Subcutaneous abdominal adipose tissue (tissue), 5 donors: ENCODE data around the gene HILPDA.
"Not testable (repeated sequence)": the region's sequence is repeated elsewhere in the genome, so short reads cannot be mapped to it uniquely, and the experiment has no call there.

Source experiments
- H3K27ac ChIP-seq: one replicate; pipeline ENCODE4 v1.7.0; 2013; ENCODE audit warnings: low read depth, mild to moderate bottlenecking, inconsistent platforms, low read length, moderate library complexity
- H3K27me3 ChIP-seq, 5 donors: one replicate each; pipeline ENCODE4 v1.7.0; 2013; ENCODE audit warnings: low read length in 5 of 5, inconsistent platforms in 1 of 5; ENCODE audit not compliant: control insufficient read depth in 5 of 5, insufficient read depth in 4 of 5
- H3K36me3 ChIP-seq, 5 donors: one replicate each; pipeline ENCODE4 v1.7.0; 2013; ENCODE audit warnings: low read length in 5 of 5; ENCODE audit not compliant: control insufficient read depth in 5 of 5, insufficient read depth in 5 of 5
- H3K4me1 ChIP-seq, 5 donors: one replicate each; pipeline ENCODE4 v1.7.0; 2013; ENCODE audit warnings: low read length in 5 of 5, mild to moderate bottlenecking in 3 of 5, moderate library complexity in 1 of 5; ENCODE audit not compliant: control insufficient read depth in 5 of 5, insufficient read depth in 5 of 5
- H3K4me3 ChIP-seq, 5 donors: one replicate each; pipeline ENCODE4 v1.7.0; 2013; ENCODE audit warnings: low read length in 5 of 5, low read depth in 1 of 5
- H3K9ac ChIP-seq, 5 donors: one replicate each; pipeline ENCODE4 v1.7.0; 2013; ENCODE audit warnings: low read length in 5 of 5, mild to moderate bottlenecking in 4 of 5, moderate library complexity in 3 of 5
- H3K9me3 ChIP-seq, 5 donors: one replicate each; pipeline ENCODE4 v1.7.0; 2013; ENCODE audit warnings: low read length in 5 of 5; ENCODE audit not compliant: control insufficient read depth in 5 of 5
- donor health status: healthy.
- donor health status: healthy.
- donor health status: healthy.
- donor health status: healthy.
- donor health status: healthy.

The HILPDA gene

GRCh38 chr7:128459394-128459878, 3.8 kb downstream of the HILPDA start:
- peak overlapping the region; percentile 99 for H3K27ac ChIP-seq

GRCh38 chr7:128462460-128462859, 6.8 kb downstream of the HILPDA start:
- H3K4me3 ChIP-seq: no peak overlapping the region
- H3K4me1 ChIP-seq: peaks cover 2 to 36% (median 24%) of the 10 kb centered on the region in 5 donors
- no peak overlapping the region for H3K9ac ChIP-seq
- H3K27ac ChIP-seq: no peak overlapping the region
- peaks cover 0 to 8% (median 1%) of the 10 kb centered on the region in 5 donors for H3K36me3 ChIP-seq
- H3K9me3 ChIP-seq: no peaks in the 10 kb centered on the region
- no peaks in the 10 kb centered on the region for H3K27me3 ChIP-seq

More at GRCh38 chr7:128459394-128459878, 3.8 kb downstream of the HILPDA start:
- H3K4me1 ChIP-seq: peaks cover 4 to 58% (median 51%) of the 10 kb centered on the region in 5 donors
- no peaks in the 10 kb centered on the region for H3K27me3 ChIP-seq
- H3K4me3 ChIP-seq: peak overlapping the region in 3 of 5 donors; percentile 11 to 34 (median 23)
- peaks cover 0 to 11% (median 7%) of the 10 kb centered on the region in 5 donors for H3K36me3 ChIP-seq
- H3K9me3 ChIP-seq: no peaks in the 10 kb centered on the region
- peak overlapping the region in 2 of 5 donors; percentile 26 to 76 for H3K9ac ChIP-seq

- H3K4me1 ChIP-seq: peaks cover 0 to 28% (median 16%) of the 10 kb centered on the region in 5 donors
- H3K4me3 ChIP-seq, H3K36me3 ChIP-seq, H3K27ac ChIP-seq, H3K9me3 ChIP-seq, H3K9ac ChIP-seq, H3K27me3 ChIP-seq: not testable (repeated sequence)
These were observed 7.7 kb downstream of the HILPDA start for GRCh38 chr7:128463345-128463744.

- peaks cover 0 to 22% (median 11%) of the 10 kb centered on the region in 5 donors for H3K4me1 ChIP-seq
- not testable (repeated sequence) for H3K27ac ChIP-seq, H3K4me3 ChIP-seq, H3K36me3 ChIP-seq, H3K9ac ChIP-seq, H3K27me3 ChIP-seq, H3K9me3 ChIP-seq
These were observed 8.3 kb downstream of the HILPDA start for GRCh38 chr7:128463933-128464332.

GRCh38 chr7:128466871-128467270, 11.2 kb downstream of the HILPDA start:
- H3K27ac ChIP-seq, H3K9me3 ChIP-seq, H3K27me3 ChIP-seq, H3K4me1 ChIP-seq, H3K9ac ChIP-seq, H3K4me3 ChIP-seq, H3K36me3 ChIP-seq: not testable (repeated sequence)

- Histone ChIP-seq H3K36me3 (peaks cover 3 to 18% (median 10%) of the 10 kb centered on the region in 5 donors), H3K4me1 (peaks cover 3 to 13% (median 11%) of the 10 kb centered on the region in 5 donors), H3K27ac (peak within 1 kb of the TSS; percentile 90), H3K9ac (peak within 1 kb of the TSS in 4 of 5 donors; percentile 72 to 88 (median 84)), H3K4me3 (peak within 1 kb of the TSS; percentile 70 to 81 (median 74))
- H3K27me3 ChIP-seq, H3K9me3 ChIP-seq: not testable (repeated sequence)
These were observed 21.0 kb downstream of the HILPDA start, which contains the start of gene METTL2B for GRCh38 chr7:128476402-128477335. Gene METTL2B, plus strand, starts transcription at chr7:128476748. Its CDS starts 18 bp downstream, at chr7:128476766.

GRCh38 chr7:128477336-128477690, 21.6 kb downstream of the HILPDA start:
- H3K27ac ChIP-seq: peak overlapping the region; percentile 90
- H3K36me3 ChIP-seq: peaks cover 3 to 22% (median 10%) of the 10 kb centered on the region in 5 donors
- peak overlapping the region in 4 of 5 donors; percentile 72 to 88 (median 84) for H3K9ac ChIP-seq
- H3K9me3 ChIP-seq, H3K27me3 ChIP-seq: not testable (repeated sequence)
- H3K4me1 ChIP-seq: peaks cover 3 to 13% (median 11%) of the 10 kb centered on the region in 5 donors
- peak overlapping the region; percentile 52 to 81 (median 73) for H3K4me3 ChIP-seq

GRCh38 chr7:128479082-128479481, 23.4 kb downstream of the HILPDA start:
- H3K27me3 ChIP-seq, H3K9me3 ChIP-seq, H3K9ac ChIP-seq, H3K27ac ChIP-seq, H3K4me3 ChIP-seq: not testable (repeated sequence)
- Histone ChIP-seq H3K36me3 (peaks cover 6 to 29% (median 13%) of the 10 kb centered on the region in 5 donors), H3K4me1 (peaks cover 3 to 13% (median 11%) of the 10 kb centered on the region in 5 donors)

GRCh38 chr7:128488134-128488533, 32.5 kb downstream of the HILPDA start:
- H3K4me1 ChIP-seq, H3K36me3 ChIP-seq, H3K27me3 ChIP-seq, H3K9ac ChIP-seq, H3K9me3 ChIP-seq, H3K4me3 ChIP-seq, H3K27ac ChIP-seq: not testable (repeated sequence)

GRCh38 chr7:128497405-128497804, 41.7 kb downstream of the HILPDA start:
- H3K27me3 ChIP-seq: no peaks in the 10 kb centered on the region
- peaks cover 3 to 69% (median 45%) of the 10 kb centered on the region in 5 donors for H3K36me3 ChIP-seq
- no peak overlapping the region for H3K27ac ChIP-seq
- H3K9me3 ChIP-seq: no peaks in the 10 kb centered on the region
- H3K4me1 ChIP-seq: no peaks in the 10 kb centered on the region
- no peak overlapping the region for H3K4me3 ChIP-seq
- H3K9ac ChIP-seq: no peak overlapping the region
